Activated CD4-positive, alpha-beta memory T cell treated with anti-CD3 and anti-CD28 coated beads, Interleukin-2, amount 10 ng/mL, durations not matched to agents 7 days and 5 days (primary cell): ENCODE data around the gene ARL4A. TPM values are rescaled to one million over a fixed set of nuclear protein-coding genes. Genes with fewer than 3 reads are reported as not detected.
A peak's percentile ranks its signal among the peaks of the same experiment; 100 is the strongest.

Experiments used
- CTCF ChIA-PET: fragments of 350-600 bp; sonication (Branson Sonifier 250); formaldehyde crosslinking; loops from one replicate; lab custom pipeline; 2021; ENCODE audit warnings: antibody characterized with exemption, inconsistent platforms; lab: Charles Lee
- POLR2A ChIA-PET: fragments of 350-600 bp; sonication (Branson Sonifier 250); formaldehyde crosslinking; loops from one replicate; lab custom pipeline; 2021; ENCODE audit warnings: antibody characterized with exemption; lab: Charles Lee
- DNase-seq: peaks from one replicate; pipeline ENCODE4 v3.0.0-alpha.2; 2020
- H3K27ac Mint-ChIP-seq: one replicate; pipeline ENCODE4 v1.8.0; 2021; ENCODE audit warnings: mild to moderate bottlenecking, mixed read lengths
- H3K27me3 Mint-ChIP-seq: one replicate; pipeline ENCODE4 v1.8.0; 2021; ENCODE audit warnings: mixed read lengths
- H3K36me3 Mint-ChIP-seq: one replicate; pipeline ENCODE4 v1.8.0; 2021; ENCODE audit warnings: low read depth, mixed read lengths
- H3K4me1 Mint-ChIP-seq: one replicate; pipeline ENCODE4 v1.8.0; 2021; ENCODE audit warnings: mixed read lengths
- H3K4me3 Mint-ChIP-seq: one replicate; pipeline ENCODE4 v1.8.0; 2021; ENCODE audit warnings: mild to moderate bottlenecking, mixed read lengths
- H3K9me3 Mint-ChIP-seq: one replicate; pipeline ENCODE4 v1.8.0; 2021; ENCODE audit warnings: mixed read lengths
- total RNA-seq, 2 experiments: library from RNA; stranded (reverse); gene quantifications; one replicate each; pipeline ENCODE4 v1.2.3, GENCODE V29; 2021

ARL4A gene
- total RNA-seq, 2 experiments from 2014 or later, result 19.1 to 19.8 TPM

- peaks cover 27% of the 10 kb centered on the region for H3K4me1 Mint-ChIP-seq
- ChIA-PET POLR2A (interaction anchor here (1.5 kb wide), 1 partner anchor 26 kb away, joined by 3 read pairs; the partner anchor contains the start of gene ARL4A), CTCF (interaction anchor here (4.9 kb wide), 1 partner anchor 27 kb away, joined by 15 read pairs; the partner anchor contains the start of gene ARL4A)
- H3K9me3 Mint-ChIP-seq, result no peaks in the 10 kb centered on the region
- no peak for DNase-seq
- H3K4me3 Mint-ChIP-seq, result no peak overlapping the region
- no peak overlapping the region for H3K27ac Mint-ChIP-seq
- H3K27me3 Mint-ChIP-seq, result no peaks in the 10 kb centered on the region
- no peaks in the 10 kb centered on the region for H3K36me3 Mint-ChIP-seq
These were observed 26.4 kb downstream of the ARL4A start for GRCh38 chr7:12713625-12714378.

GRCh38 chr7:12714379-12714737, 26.9 kb downstream of the ARL4A start:
- Mint-ChIP-seq H3K4me3 (no peak overlapping the region), H3K9me3 (no peaks in the 10 kb centered on the region), H3K27ac (no peak overlapping the region), H3K4me1 (peaks cover 32% of the 10 kb centered on the region), H3K27me3 (no peaks in the 10 kb centered on the region), H3K36me3 (peaks cover 3% of the 10 kb centered on the region)
- POLR2A ChIA-PET, result no interaction called here
- CTCF ChIA-PET, result no interaction called here
- DNase-seq, result no peak

- ChIA-PET CTCF (interaction anchor here (1.0 to 1.9 kb wide), 3 partner anchors 12 to 29 kb away, joined by 4 to 16 read pairs (median 4); partner anchors contain the start of gene ARL4A), POLR2A (interaction anchor here (0.7 to 2.4 kb wide), 3 partner anchors 16 to 28 kb away, joined by 3 to 18 read pairs (median 13); partner anchors contain the start of gene ARL4A)
- DNase-seq, result peak; percentile 55
- H3K9me3 Mint-ChIP-seq, result no peaks in the 10 kb centered on the region
- H3K4me3 Mint-ChIP-seq, result no peak overlapping the region
- H3K27me3 Mint-ChIP-seq, result no peaks in the 10 kb centered on the region
- peaks cover 5% of the 10 kb centered on the region for H3K36me3 Mint-ChIP-seq
- peaks cover 44% of the 10 kb centered on the region for H3K4me1 Mint-ChIP-seq
- peak overlapping the region; percentile 76 for H3K27ac Mint-ChIP-seq
These were observed 28.1 kb downstream of the ARL4A start for GRCh38 chr7:12715372-12716133.

- Mint-ChIP-seq H3K27ac (peak overlapping the region; percentile 76), H3K4me3 (no peak overlapping the region), H3K9me3 (no peaks in the 10 kb centered on the region), H3K4me1 (peaks cover 45% of the 10 kb centered on the region), H3K36me3 (peaks cover 5% of the 10 kb centered on the region), H3K27me3 (no peaks in the 10 kb centered on the region)
- DNase-seq, result no peak
- CTCF ChIA-PET, result interaction anchor here (1.0 to 1.9 kb wide), 3 partner anchors 12 to 29 kb away, joined by 4 to 16 read pairs (median 4); partner anchors contain the start of gene ARL4A
- POLR2A ChIA-PET, result interaction anchor here (0.7 to 2.4 kb wide), 3 partner anchors 15 to 29 kb away, joined by 4 to 18 read pairs (median 13); partner anchors contain the start of gene ARL4A
These were observed 28.8 kb downstream of the ARL4A start for GRCh38 chr7:12716134-12716681.

GRCh38 chr7:12716722-12717121, 29.3 kb downstream of the ARL4A start:
- peaks cover 7% of the 10 kb centered on the region for H3K36me3 Mint-ChIP-seq
- no peak for DNase-seq
- CTCF ChIA-PET, result interaction anchor here (1.9 kb wide), 1 partner anchor 30 kb away, joined by 16 read pairs; the partner anchor contains the start of gene ARL4A
- no peaks in the 10 kb centered on the region for H3K27me3 Mint-ChIP-seq
- no peaks in the 10 kb centered on the region for H3K9me3 Mint-ChIP-seq
- no peak overlapping the region for H3K27ac Mint-ChIP-seq
- POLR2A ChIA-PET, result interaction anchor here (0.7 to 2.4 kb wide), 3 partner anchors 15 to 30 kb away, joined by 4 to 18 read pairs (median 5); partner anchors contain the start of gene ARL4A
- H3K4me1 Mint-ChIP-seq, result peaks cover 47% of the 10 kb centered on the region
- no peak overlapping the region for H3K4me3 Mint-ChIP-seq

- CTCF ChIA-PET, result interaction anchor here (1.9 to 3.5 kb wide), 2 partner anchors 12 to 33 kb away, joined by 5 to 20 read pairs; partner anchors contain the start of gene ARL4A
- no peaks in the 10 kb centered on the region for H3K27me3 Mint-ChIP-seq
- peaks cover 64% of the 10 kb centered on the region for H3K4me1 Mint-ChIP-seq
- DNase-seq, result no peak
- peaks cover 11% of the 10 kb centered on the region for H3K36me3 Mint-ChIP-seq
- no peaks in the 10 kb centered on the region for H3K9me3 Mint-ChIP-seq
- no peak overlapping the region for H3K27ac Mint-ChIP-seq
- POLR2A ChIA-PET, result interaction anchor here (0.9 to 1.5 kb wide), 2 partner anchors 33 kb away, joined by 4 read pairs; no protein-coding TSS in a partner anchor
- H3K4me3 Mint-ChIP-seq, result no peak overlapping the region
These were observed 31.9 kb downstream of the ARL4A start for GRCh38 chr7:12719141-12719919.

GRCh38 chr7:12719981-12720865, 32.8 kb downstream of the ARL4A start:
- no peaks in the 10 kb centered on the region for H3K27me3 Mint-ChIP-seq
- H3K36me3 Mint-ChIP-seq, result peaks cover 11% of the 10 kb centered on the region
- no peak for DNase-seq
- no peak overlapping the region for H3K4me3 Mint-ChIP-seq
- H3K27ac Mint-ChIP-seq, result peak overlapping the region; percentile 33
- H3K4me1 Mint-ChIP-seq, result peaks cover 59% of the 10 kb centered on the region
- no peaks in the 10 kb centered on the region for H3K9me3 Mint-ChIP-seq
- POLR2A ChIA-PET, result interaction anchor here (0.7 to 1.5 kb wide), 3 partner anchors 11 to 34 kb away, joined by 4 read pairs; partner anchors contain the start of gene ARL4A
- CTCF ChIA-PET, result interaction anchor here (1.9 to 3.5 kb wide), 2 partner anchors 11 to 34 kb away, joined by 5 to 20 read pairs; partner anchors contain the start of gene ARL4A

- Mint-ChIP-seq H3K9me3 (no peaks in the 10 kb centered on the region), H3K27me3 (no peaks in the 10 kb centered on the region), H3K36me3 (peaks cover 11% of the 10 kb centered on the region), H3K4me3 (no peak overlapping the region), H3K27ac (peak overlapping the region; percentile 7), H3K4me1 (peaks cover 48% of the 10 kb centered on the region)
- no peak for DNase-seq
- ChIA-PET POLR2A (interaction anchor here (1.0 to 1.5 kb wide), 2 partner anchors 10 to 35 kb away, joined by 4 read pairs; no protein-coding TSS in a partner anchor), CTCF (interaction anchor here (0.7 to 3.5 kb wide), 3 partner anchors 9 to 418 kb away, joined by 3 to 20 read pairs (median 4); partner anchors contain the start of gene ARL4A)
These were observed 33.9 kb downstream of the ARL4A start for GRCh38 chr7:12721286-12721830.

- H3K27me3 Mint-ChIP-seq, result no peaks in the 10 kb centered on the region
- H3K36me3 Mint-ChIP-seq, result peaks cover 11% of the 10 kb centered on the region
- H3K4me3 Mint-ChIP-seq, result no peak overlapping the region
- CTCF ChIA-PET, result interaction anchor here (1.8 to 2.7 kb wide), 2 partner anchors 8 to 35 kb away, joined by 4 to 14 read pairs; partner anchors contain the start of gene ARL4A
- POLR2A ChIA-PET, result no interaction called here
- no peak for DNase-seq
- peaks cover 41% of the 10 kb centered on the region for H3K4me1 Mint-ChIP-seq
- H3K27ac Mint-ChIP-seq, result peak overlapping the region; percentile 0
- no peaks in the 10 kb centered on the region for H3K9me3 Mint-ChIP-seq
These were observed 34.7 kb downstream of the ARL4A start for GRCh38 chr7:12722136-12722535.

- Mint-ChIP-seq H3K4me3 (no peak overlapping the region), H3K27me3 (no peaks in the 10 kb centered on the region), H3K9me3 (no peaks in the 10 kb centered on the region), H3K4me1 (peaks cover 39% of the 10 kb centered on the region), H3K27ac (peak overlapping the region; percentile 94), H3K36me3 (peaks cover 11% of the 10 kb centered on the region)
- DNase-seq, result no peak
- ChIA-PET CTCF (interaction anchor here (1.8 to 2.7 kb wide), 2 partner anchors 7 to 36 kb away, joined by 4 to 14 read pairs; partner anchors contain the start of gene ARL4A), POLR2A (interaction anchor here (1.4 kb wide), 1 partner anchor 36 kb away, joined by 5 read pairs; the partner anchor contains the start of gene ARL4A)
These were observed 35.5 kb downstream of the ARL4A start for GRCh38 chr7:12722636-12723605.
